Loucy (cell line): ENCODE measurements around the gene EXD3.

Experiments used
- H2AFZ ChIP-seq: fragments of 200-600 bp; sonication (generic); 2 replicates; pipeline ENCODE4 v1.6.0; 2016; ENCODE audit warnings: antibody characterized with exemption, mild to moderate bottlenecking, low read length, moderate library complexity
- H3F3A ChIP-seq: fragments of 200-600 bp; 2 replicates; pipeline ENCODE4 v1.6.0; 2016; ENCODE audit warnings: antibody characterized with exemption, low read depth, mild to moderate bottlenecking
- H3K27me3 ChIP-seq: fragments of 200-600 bp; sonication (generic); 2 replicates; pipeline ENCODE4 v1.6.1; 2014; ENCODE audit warnings: low read length, mild to moderate bottlenecking; ENCODE audit not compliant: insufficient read depth, poor library complexity, severe bottlenecking
- H3K36me3 ChIP-seq: fragments of 200-600 bp; sonication (generic); 2 replicates; pipeline ENCODE4 v1.6.1; 2016; ENCODE audit warnings: low read length; ENCODE audit not compliant: insufficient read depth
- H3K4me1 ChIP-seq: fragments of 200-600 bp; sonication (generic); 2 replicates; pipeline ENCODE4 v1.5.1; 2014; ENCODE audit warnings: low read length, mild to moderate bottlenecking; ENCODE audit not compliant: insufficient read depth, poor library complexity, severe bottlenecking
- H3K4me2 ChIP-seq: fragments of 200-600 bp; sonication (generic); 2 replicates; pipeline ENCODE4 v1.6.0; 2014; ENCODE audit warnings: antibody characterized with exemption, low read length, low read depth, mild to moderate bottlenecking; ENCODE audit not compliant: poor library complexity, severe bottlenecking
- H3K4me3 ChIP-seq: fragments of 200-600 bp; sonication (generic); 2 replicates; pipeline ENCODE4 v1.5.1; 2014; ENCODE audit warnings: low read length, mild to moderate bottlenecking, mixed read lengths; ENCODE audit not compliant: poor library complexity, severe bottlenecking
- H3K79me2 ChIP-seq: fragments of 200-600 bp; sonication (generic); 2 replicates; pipeline ENCODE4 v1.6.1; 2014; ENCODE audit warnings: low read length; ENCODE audit not compliant: insufficient read depth
- H3K9ac ChIP-seq: fragments of 200-600 bp; sonication (generic); 2 replicates; pipeline ENCODE4 v1.6.0; 2014; ENCODE audit warnings: mild to moderate bottlenecking, low read depth, low read length, moderate library complexity; ENCODE audit not compliant: poor library complexity, severe bottlenecking
- H3K9me2 ChIP-seq: fragments of 200-600 bp; sonication (generic); replicated peaks from 2 replicates; pipeline ENCODE4 v1.6.1; 2016; ENCODE audit warnings: low read depth, low read length, mixed read lengths
- H3K9me3 ChIP-seq: fragments of 200-600 bp; sonication (generic); 2 replicates; pipeline ENCODE4 v1.6.1; 2014; ENCODE audit warnings: mild to moderate bottlenecking, antibody characterized with exemption, low read length, low read depth; ENCODE audit not compliant: insufficient read depth
- H4K20me1 ChIP-seq: fragments of 200-600 bp; sonication (generic); 2 replicates; pipeline ENCODE4 v1.6.0; 2014; ENCODE audit warnings: antibody characterized with exemption, low read length, mild to moderate bottlenecking; ENCODE audit not compliant: insufficient read depth, poor library complexity, severe bottlenecking
- EZH2phosphoT487 ChIP-seq: fragments of 200-600 bp; IDR thresholded peaks from 2 replicates; pipeline ENCODE4 v1.6.1; 2018; ENCODE audit warnings: antibody characterized with exemption, mild to moderate bottlenecking, moderate library complexity, borderline replicate concordance
- TF ChIP-seq, protein P1 (sequence below): fragments of 200-600 bp; sonication (generic); conservative IDR thresholded peaks from 2 replicates; pipeline ENCODE4 v1.5.1; 2014; ENCODE audit warnings: mild to moderate bottlenecking, antibody characterized with exemption, low read length

Gene EXD3

DNA sequence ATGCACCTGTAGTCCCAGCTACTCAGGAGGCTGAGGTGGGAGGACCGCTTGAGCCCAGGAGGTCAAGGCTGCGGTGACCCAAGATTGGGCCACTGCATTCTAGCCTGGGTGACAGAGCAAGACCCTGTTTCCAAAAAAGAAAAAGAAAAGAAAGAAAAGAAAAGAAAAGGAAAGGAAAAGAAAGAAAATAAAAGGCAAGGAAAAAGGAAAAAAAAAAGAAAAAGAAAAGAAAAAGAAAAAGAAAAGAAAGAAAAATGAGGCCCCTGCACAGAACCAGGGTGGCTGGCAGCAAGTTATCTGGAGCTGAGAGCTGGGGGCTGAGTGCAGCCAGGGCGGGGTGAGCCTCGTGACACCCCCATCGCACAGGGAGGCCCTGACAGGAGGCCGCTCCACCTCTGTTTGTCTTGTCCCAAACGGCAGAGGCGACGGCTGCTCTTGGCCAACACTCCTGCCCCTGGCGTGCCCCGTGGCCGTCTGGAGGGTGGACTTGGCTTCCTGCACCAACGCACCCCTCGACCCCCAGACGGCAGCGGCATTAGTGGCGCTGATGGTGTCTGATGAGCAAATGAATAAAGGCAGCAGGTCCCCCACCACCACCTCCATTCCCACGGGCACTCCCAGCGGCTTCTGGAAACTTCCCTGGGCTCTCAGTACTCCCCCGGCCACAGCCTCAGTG is 16.7 kb downstream of the EXD3 start:
- no peaks in the 10 kb centered on the region; the same call in 1 of the 2 replicates for H3K9me3 ChIP-seq
- no peaks in the 10 kb centered on the region for H3K27me3 ChIP-seq
- no peak overlapping the region for H2AFZ ChIP-seq
- H3K36me3 ChIP-seq = no peaks in the 10 kb centered on the region
- TF ChIP-seq, protein P1, sequence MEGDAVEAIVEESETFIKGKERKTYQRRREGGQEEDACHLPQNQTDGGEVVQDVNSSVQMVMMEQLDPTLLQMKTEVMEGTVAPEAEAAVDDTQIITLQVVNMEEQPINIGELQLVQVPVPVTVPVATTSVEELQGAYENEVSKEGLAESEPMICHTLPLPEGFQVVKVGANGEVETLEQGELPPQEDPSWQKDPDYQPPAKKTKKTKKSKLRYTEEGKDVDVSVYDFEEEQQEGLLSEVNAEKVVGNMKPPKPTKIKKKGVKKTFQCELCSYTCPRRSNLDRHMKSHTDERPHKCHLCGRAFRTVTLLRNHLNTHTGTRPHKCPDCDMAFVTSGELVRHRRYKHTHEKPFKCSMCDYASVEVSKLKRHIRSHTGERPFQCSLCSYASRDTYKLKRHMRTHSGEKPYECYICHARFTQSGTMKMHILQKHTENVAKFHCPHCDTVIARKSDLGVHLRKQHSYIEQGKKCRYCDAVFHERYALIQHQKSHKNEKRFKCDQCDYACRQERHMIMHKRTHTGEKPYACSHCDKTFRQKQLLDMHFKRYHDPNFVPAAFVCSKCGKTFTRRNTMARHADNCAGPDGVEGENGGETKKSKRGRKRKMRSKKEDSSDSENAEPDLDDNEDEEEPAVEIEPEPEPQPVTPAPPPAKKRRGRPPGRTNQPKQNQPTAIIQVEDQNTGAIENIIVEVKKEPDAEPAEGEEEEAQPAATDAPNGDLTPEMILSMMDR = no peak
- no peak for TF ChIP-seq EZH2phosphoT487
- no peaks in the 10 kb centered on the region for H3K9me2 ChIP-seq
- no peaks in the 10 kb centered on the region for H4K20me1 ChIP-seq
- no peaks in the 10 kb centered on the region for H3F3A ChIP-seq
- no peak overlapping the region for H3K4me3 ChIP-seq
- H3K4me2 ChIP-seq = no peak overlapping the region
- H3K9ac ChIP-seq = no peak overlapping the region
- no peaks in the 10 kb centered on the region for H3K4me1 ChIP-seq
- H3K79me2 ChIP-seq = no peaks in the 10 kb centered on the region

DNA sequence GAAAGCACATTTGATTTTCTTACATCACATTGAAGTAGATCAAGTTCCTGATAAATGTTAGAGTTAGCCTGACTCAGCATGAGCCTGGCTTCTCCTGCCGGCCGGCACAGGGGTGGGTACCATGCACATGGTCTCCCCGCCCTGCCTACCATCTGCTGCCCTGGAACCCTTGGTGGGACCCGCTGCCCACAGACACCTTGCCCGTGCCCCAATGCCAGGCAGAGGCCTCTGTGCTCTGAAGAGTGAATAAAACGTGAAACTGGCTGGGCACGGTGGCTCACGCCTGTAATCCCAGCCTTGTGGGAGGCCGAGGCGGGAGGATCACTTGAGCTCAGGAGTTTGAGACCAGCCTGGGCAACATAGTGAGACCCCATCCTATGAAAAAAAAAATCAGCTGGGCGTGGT is 17.3 kb downstream of the EXD3 start:
- no peak overlapping the region for H2AFZ ChIP-seq
- H3K9me3 ChIP-seq = no peaks in the 10 kb centered on the region; the same call in 1 of the 2 replicates
- no peaks in the 10 kb centered on the region for H3K9me2 ChIP-seq
- TF ChIP-seq, protein P1 = no peak
- no peak for TF ChIP-seq EZH2phosphoT487
- no peak overlapping the region for H3K9ac ChIP-seq
- H3K4me1 ChIP-seq = no peaks in the 10 kb centered on the region
- no peak overlapping the region for H3K4me3 ChIP-seq
- H3K36me3 ChIP-seq = no peaks in the 10 kb centered on the region
- no peaks in the 10 kb centered on the region for H4K20me1 ChIP-seq
- no peak overlapping the region for H3K4me2 ChIP-seq
- H3K79me2 ChIP-seq = no peaks in the 10 kb centered on the region
- H3F3A ChIP-seq = no peaks in the 10 kb centered on the region
- no peaks in the 10 kb centered on the region for H3K27me3 ChIP-seq

DNA sequence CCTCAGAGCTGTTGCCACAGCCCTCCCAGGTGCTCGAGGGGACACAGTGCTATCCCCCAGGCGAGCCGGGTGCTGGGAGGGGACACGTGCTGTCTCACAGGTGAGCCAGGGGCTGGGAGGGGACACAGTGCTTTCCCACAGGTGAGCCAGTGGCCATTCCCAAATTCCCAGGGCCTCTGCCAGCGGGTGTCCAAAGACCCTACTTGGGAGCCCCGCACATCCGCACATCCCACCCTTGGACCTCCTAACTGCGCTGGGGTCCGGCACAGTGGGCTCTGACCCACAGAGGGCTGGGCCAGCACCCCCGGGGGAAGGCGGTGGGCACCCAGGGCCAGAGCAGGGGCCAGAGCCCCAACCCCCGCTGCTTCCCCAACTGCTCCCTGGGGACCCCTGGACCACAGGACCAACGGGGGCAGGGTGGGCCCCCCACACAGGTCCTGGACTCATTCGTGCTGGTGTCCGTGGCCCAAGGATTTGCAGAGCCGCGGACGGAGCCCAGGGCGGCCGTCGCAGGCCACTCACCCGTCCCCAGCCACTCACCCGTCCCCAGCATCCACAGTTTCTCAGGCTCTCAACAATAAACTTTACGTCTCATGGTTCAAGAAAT is 17.9 kb downstream of the EXD3 start:
- H3K36me3 ChIP-seq = no peaks in the 10 kb centered on the region
- no peak overlapping the region for H2AFZ ChIP-seq
- H3K4me2 ChIP-seq = no peak overlapping the region
- no peaks in the 10 kb centered on the region for H3K27me3 ChIP-seq
- H3F3A ChIP-seq = no peaks in the 10 kb centered on the region
- no peaks in the 10 kb centered on the region for H3K79me2 ChIP-seq
- no peak overlapping the region for H3K4me3 ChIP-seq
- no peaks in the 10 kb centered on the region for H4K20me1 ChIP-seq
- no peak for TF ChIP-seq EZH2phosphoT487
- TF ChIP-seq, protein P1 = no peak
- H3K9me3 ChIP-seq = no peaks in the 10 kb centered on the region; the same call in 1 of the 2 replicates
- H3K9ac ChIP-seq = no peak overlapping the region
- H3K4me1 ChIP-seq = no peaks in the 10 kb centered on the region
- no peaks in the 10 kb centered on the region for H3K9me2 ChIP-seq
